T-cell (primary cell): ENCODE data around the gene PCLO. TPM values are rescaled to one million over a fixed set of nuclear protein-coding genes. Genes with fewer than 3 reads are reported as not detected.
A peak's percentile ranks its signal among the peaks of the same experiment; 100 is the strongest.
"Not testable (repeated sequence)": the region's sequence is repeated elsewhere in the genome, so short reads cannot be mapped to it uniquely, and the experiment has no call there.

Experiments
- ATAC-seq, 4 experiments: fragments of 200-7000 bp in 3 of 4; fragments of 150-1000 bp in 1 of 4; cut with Tn5 transposase; replicated peaks in 1 of 4; 1 replicate in 3 of 4; 2 replicates in 1 of 4; pipeline ENCODE4 v1.10.0; 2021; ENCODE audit warnings: moderate library complexity in 3 of 4, mild to moderate bottlenecking in 2 of 4, moderate number of reproducible peaks in 1 of 4
- CTCF ChIA-PET, 2 donors: fragments of 300-600 bp; sonication (Branson Sonifier 250); formaldehyde crosslinking; loops; one replicate each; lab custom pipeline; 2022; ENCODE audit warnings: antibody characterized with exemption in 2 of 2; lab: Charles Lee
- POLR2A ChIA-PET, 2 donors: fragments of 300-600 bp; sonication (Branson Sonifier 250); formaldehyde crosslinking; loops; one replicate each; lab custom pipeline; 2022; ENCODE audit warnings: antibody characterized with exemption in 2 of 2; lab: Charles Lee
- DNase-seq, 35 experiments: peaks; one replicate each; pipeline versions ENCODE4 v3.0.0 to v3.0.0-alpha.2; 2013 to 2023
- H3K27ac ChIP-seq: one replicate; pipeline ENCODE4 v1.5.1; 2013; ENCODE audit warnings: low read length
- H3K27me3 ChIP-seq, 2 experiments: replicated peaks in 1 of 2; 1 replicate in 1 of 2; 2 replicates in 1 of 2; pipeline versions ENCODE4 v1.6.1 to v1.7.0; 2013; ENCODE audit warnings: low read length in 1 of 2, mixed read lengths in 1 of 2; ENCODE audit not compliant: control insufficient read depth in 2 of 2, insufficient read depth in 2 of 2; ENCODE audit errors: extremely low read depth in 1 of 2
- H3K36me3 ChIP-seq, 2 donors: 1 replicate in 1 of 2; 2 replicates in 1 of 2; pipeline versions ENCODE4 v1.6.1 to v1.7.0; 2013; ENCODE audit warnings: low read length in 1 of 2; ENCODE audit not compliant: control insufficient read depth in 2 of 2, insufficient read depth in 1 of 2; ENCODE audit errors: extremely low read depth in 1 of 2
- H3K4me1 ChIP-seq, 2 experiments: 1 replicate in 1 of 2; 2 replicates in 1 of 2; pipeline versions ENCODE4 v1.6.1 to v1.7.0; 2013; ENCODE audit warnings: low read length in 2 of 2, mixed read lengths in 1 of 2; ENCODE audit not compliant: insufficient read depth in 2 of 2, control insufficient read depth in 1 of 2; ENCODE audit errors: extremely low read depth in 1 of 2
- H3K4me3 ChIP-seq, 2 donors: 1 replicate in 1 of 2; 2 replicates in 1 of 2; pipeline versions ENCODE4 v1.5.1 to v1.7.0; 2013; ENCODE audit warnings: mild to moderate bottlenecking in 2 of 2, low read length in 1 of 2, moderate library complexity in 1 of 2; ENCODE audit not compliant: control insufficient read depth in 1 of 2; ENCODE audit errors: extremely low read depth in 1 of 2
- H3K9me3 ChIP-seq: 2 replicates; pipeline ENCODE4 v1.7.0; 2013
- H3K27ac Mint-ChIP-seq, 2 donors: one replicate each; pipeline ENCODE4 v1.8.0; 2020 to 2021; ENCODE audit warnings: mild to moderate bottlenecking in 2 of 2, mixed read lengths in 2 of 2
- H3K27me3 Mint-ChIP-seq, 2 donors: one replicate each; pipeline ENCODE4 v1.8.0; 2021 to 2022; ENCODE audit warnings: mixed read lengths in 2 of 2
- H3K36me3 Mint-ChIP-seq: one replicate; pipeline ENCODE4 v1.8.0; 2021; ENCODE audit warnings: mixed read lengths
- H3K4me1 Mint-ChIP-seq, 3 donors: one replicate each; pipeline ENCODE4 v1.8.0; 2020 to 2022; ENCODE audit warnings: mixed read lengths in 3 of 3, mild to moderate bottlenecking in 1 of 3
- H3K4me3 Mint-ChIP-seq, 3 donors: one replicate each; pipeline ENCODE4 v1.8.0; 2020 to 2022; ENCODE audit warnings: mild to moderate bottlenecking in 3 of 3, mixed read lengths in 3 of 3, moderate library complexity in 3 of 3
- H3K9me3 Mint-ChIP-seq, 3 donors: one replicate each; pipeline ENCODE4 v1.8.0; 2020 to 2022; ENCODE audit warnings: mixed read lengths in 3 of 3
- whole genome bisulfite sequencing: methylation state at CpG from one replicate; pipeline ENCODE4 v1.1.5; 2013; ENCODE audit warnings: missing lambda C conversion rate; ENCODE audit not compliant: insufficient coverage; 5-methylcytosine and 5-hydroxymethylcytosine counted together
- total RNA-seq, 35 experiments: library from RNA in 6 of 35; stranded (reverse) in 6 of 35; fragments of 120-200 nt in 1 of 35; gene quantifications; one replicate each; pipeline versions ENCODE4 v1.2.1 to v1.2.4 and lab custom pipeline; 2013 to 2026

The PCLO gene
- total RNA-seq, 5 donors from 2014 or later (not counting 1 experiment from before 2014, with no cell fraction given) = 0.03 to 0.05 (median 0.03) TPM; not detected in 1

GRCh38 chr7:83023817-83024665 is 138.6 kb downstream of the PCLO start:
- H3K36me3 ChIP-seq, ATAC-seq, H3K27me3 ChIP-seq, H3K27me3 Mint-ChIP-seq, H3K4me3 ChIP-seq, H3K27ac Mint-ChIP-seq, H3K4me1 Mint-ChIP-seq, CTCF ChIA-PET, H3K36me3 Mint-ChIP-seq, H3K4me3 Mint-ChIP-seq, H3K9me3 ChIP-seq, H3K27ac ChIP-seq, POLR2A ChIA-PET, H3K4me1 ChIP-seq: not testable (repeated sequence)
- DNase-seq = peak in 1 of 35 experiments; percentile 28
- H3K9me3 Mint-ChIP-seq = peaks cover 10 to 17% (median 11%) of the 10 kb centered on the region in 3 donors
- WGBS = 93% methylated on average over 28 of the region's 31 CpGs

DNA sequence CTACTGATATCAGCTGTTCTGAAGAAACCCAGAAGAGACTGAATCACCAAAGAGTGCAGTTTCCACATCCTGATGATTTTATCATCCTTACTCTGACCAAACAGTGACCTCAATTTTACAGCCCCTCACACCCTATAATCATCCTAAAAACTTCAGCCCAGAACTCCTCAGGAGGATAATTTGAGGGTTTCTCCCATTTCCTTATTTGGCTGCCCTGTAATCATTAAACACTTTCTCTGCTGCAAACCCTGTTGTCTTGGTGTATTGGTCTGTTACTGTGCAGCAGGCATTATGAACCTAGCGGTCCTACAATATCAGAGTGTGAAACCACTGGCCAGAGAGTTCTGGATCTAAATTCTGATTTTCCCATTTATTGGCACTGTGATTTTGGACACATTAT is 141.7 kb downstream of the PCLO start:
- no peaks in the 10 kb centered on the region for H3K4me1 Mint-ChIP-seq
- no peaks in the 10 kb centered on the region for H3K36me3 Mint-ChIP-seq
- Histone ChIP-seq H3K27me3 (no peaks in the 10 kb centered on the region), H3K36me3 (no peaks in the 10 kb centered on the region), H3K27ac (no peak overlapping the region), H3K4me3 (no peak overlapping the region), H3K4me1 (no peaks in the 10 kb centered on the region), H3K9me3 (no peaks in the 10 kb centered on the region)
- H3K9me3 Mint-ChIP-seq = peaks cover 11 to 17% (median 12%) of the 10 kb centered on the region in 3 donors
- no peak overlapping the region for H3K4me3 Mint-ChIP-seq
- no peak for ATAC-seq
- DNase-seq = no peak
- POLR2A ChIA-PET = no interaction called here
- WGBS = no CpG with 5 or more reads among the region's 1 CpG
- no peak overlapping the region for H3K27ac Mint-ChIP-seq
- CTCF ChIA-PET = no interaction called here
- H3K27me3 Mint-ChIP-seq = no peaks in the 10 kb centered on the region

DNA sequence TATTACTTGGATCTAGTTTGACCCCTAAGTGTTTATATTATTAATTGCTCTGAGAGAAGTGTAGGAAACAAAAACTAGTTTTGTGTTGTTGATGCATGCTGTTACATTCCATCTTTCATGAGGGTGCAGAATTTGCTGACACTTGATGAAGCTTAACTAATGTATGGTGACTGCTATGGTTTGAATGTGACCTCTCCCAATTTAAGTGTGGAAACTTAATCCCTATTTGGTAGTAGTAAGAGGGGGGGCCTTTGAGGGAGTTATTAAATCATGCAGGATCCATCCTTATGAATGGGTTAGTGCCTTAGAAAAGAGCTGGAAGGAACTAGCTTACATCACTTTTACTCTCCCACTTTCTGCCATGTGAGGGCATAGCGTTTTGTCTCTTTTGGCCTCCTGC is 142.5 kb downstream of the PCLO start:
- peaks cover 12 to 17% (median 14%) of the 10 kb centered on the region in 3 donors for H3K9me3 Mint-ChIP-seq
- H3K27ac Mint-ChIP-seq = no peak overlapping the region
- Histone ChIP-seq H3K36me3 (no peaks in the 10 kb centered on the region), H3K9me3 (no peaks in the 10 kb centered on the region), H3K27me3 (no peaks in the 10 kb centered on the region), H3K27ac (no peak overlapping the region), H3K4me3 (no peak overlapping the region), H3K4me1 (no peaks in the 10 kb centered on the region)
- H3K4me3 Mint-ChIP-seq = no peak overlapping the region
- no peak for ATAC-seq
- no peak for DNase-seq
- POLR2A ChIA-PET = no interaction called here
- CTCF ChIA-PET = no interaction called here
- H3K36me3 Mint-ChIP-seq = no peaks in the 10 kb centered on the region
- H3K27me3 Mint-ChIP-seq = no peaks in the 10 kb centered on the region
- no peaks in the 10 kb centered on the region for H3K4me1 Mint-ChIP-seq
- no CpG with 5 or more reads among the region's 1 CpG for WGBS

DNA sequence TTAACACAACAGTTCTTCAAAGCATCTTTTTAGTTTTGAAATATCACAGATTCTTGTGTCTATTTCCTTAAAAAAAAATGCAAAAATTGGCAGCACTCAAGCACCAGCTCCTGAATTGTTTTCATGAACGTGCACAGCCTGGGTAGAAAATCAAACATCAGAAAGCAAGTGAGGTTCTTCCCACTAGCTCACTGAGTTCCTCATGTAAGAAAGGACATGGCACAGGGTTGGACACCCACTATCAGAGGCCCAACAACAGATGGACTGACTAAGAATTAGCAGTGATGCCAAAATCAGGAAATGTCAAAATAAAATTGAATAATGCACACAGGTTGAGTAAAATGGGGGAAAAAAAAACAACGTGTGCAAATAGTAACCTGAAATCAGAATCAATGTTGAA is 146.8 kb downstream of the PCLO start:
- ChIA-PET CTCF (no interaction called here), POLR2A (no interaction called here)
- Histone ChIP-seq H3K36me3 (no peaks in the 10 kb centered on the region), H3K4me1 (no peaks in the 10 kb centered on the region), H3K9me3 (no peaks in the 10 kb centered on the region), H3K4me3 (no peak overlapping the region), H3K27ac (no peak overlapping the region), H3K27me3 (no peaks in the 10 kb centered on the region)
- H3K4me3 Mint-ChIP-seq = no peak overlapping the region
- no peak overlapping the region for H3K27ac Mint-ChIP-seq
- DNase-seq (no peak), ATAC-seq (no peak)
- 84% methylated on average over 2 of the region's 2 CpGs for WGBS
- H3K36me3 Mint-ChIP-seq = no peaks in the 10 kb centered on the region
- no peaks in the 10 kb centered on the region for H3K27me3 Mint-ChIP-seq
- no peaks in the 10 kb centered on the region for H3K4me1 Mint-ChIP-seq
- H3K9me3 Mint-ChIP-seq = peaks cover 6 to 16% (median 9%) of the 10 kb centered on the region in 3 donors

GRCh38 chr7:83014546-83014945 is 148.1 kb downstream of the PCLO start:
- DNase-seq (no peak), ATAC-seq (no peak)
- Mint-ChIP-seq H3K4me3 (no peak overlapping the region), H3K4me1 (no peaks in the 10 kb centered on the region), H3K27ac (no peak overlapping the region), H3K36me3 (no peaks in the 10 kb centered on the region), H3K9me3 (peaks cover 4 to 10% (median 8%) of the 10 kb centered on the region in 3 donors), H3K27me3 (no peaks in the 10 kb centered on the region)
- Histone ChIP-seq H3K9me3 (no peaks in the 10 kb centered on the region), H3K4me1 (no peaks in the 10 kb centered on the region), H3K4me3 (no peak overlapping the region), H3K36me3 (no peaks in the 10 kb centered on the region), H3K27me3 (no peaks in the 10 kb centered on the region), H3K27ac (no peak overlapping the region)
- ChIA-PET CTCF (no interaction called here), POLR2A (no interaction called here)
- WGBS = no CpG with 5 or more reads among the region's 1 CpG

DNA sequence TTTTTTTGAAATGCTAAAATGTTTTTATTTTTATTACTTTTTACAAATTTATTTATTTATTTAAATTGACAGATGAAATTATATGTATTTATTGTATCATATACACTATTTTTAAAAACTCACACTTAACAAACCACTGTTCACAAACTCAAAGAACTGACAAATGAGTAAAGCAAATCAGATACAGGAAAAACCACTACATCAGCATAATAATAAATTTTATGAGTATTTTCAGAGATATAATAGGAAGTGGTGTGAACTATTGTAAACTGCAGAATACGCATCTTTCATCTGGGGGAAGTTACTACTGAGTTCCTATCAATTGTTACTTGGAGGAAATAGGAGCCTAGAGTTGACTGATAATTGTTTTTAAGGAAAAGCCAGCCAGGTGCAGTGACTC is 150.7 kb downstream of the PCLO start:
- no peak overlapping the region for H3K4me3 ChIP-seq
- Mint-ChIP-seq H3K27ac (no peak overlapping the region), H3K27me3 (no peaks in the 10 kb centered on the region), H3K9me3 (peaks cover 4 to 10% (median 7%) of the 10 kb centered on the region in 3 donors), H3K4me3 (no peak overlapping the region), H3K36me3 (no peaks in the 10 kb centered on the region), H3K4me1 (no peaks in the 10 kb centered on the region)
- no CpG with 5 or more reads among the region's 1 CpG for WGBS
- H3K27me3 ChIP-seq = no peaks in the 10 kb centered on the region
- no peaks in the 10 kb centered on the region for H3K4me1 ChIP-seq
- DNase-seq (no peak), ATAC-seq (no peak)
- no peak overlapping the region for H3K27ac ChIP-seq
- no peaks in the 10 kb centered on the region for H3K36me3 ChIP-seq
- no peaks in the 10 kb centered on the region for H3K9me3 ChIP-seq
- CTCF ChIA-PET = no interaction called here
- POLR2A ChIA-PET = no interaction called here
